TTC549 (cell line): ENCODE measurements around the gene CLIP3.
"Not testable (repeated sequence)": the region's sequence is repeated elsewhere in the genome, so short reads cannot be mapped to it uniquely, and the experiment has no call there.

ENCODE experiments used
- FAIRE-seq: peaks from 2 replicates; lab custom pipeline; 2012; peaks lifted over from hg19 to GRCh38; lab: Jason Lieb, UNC

The CLIP3 gene, protein sequence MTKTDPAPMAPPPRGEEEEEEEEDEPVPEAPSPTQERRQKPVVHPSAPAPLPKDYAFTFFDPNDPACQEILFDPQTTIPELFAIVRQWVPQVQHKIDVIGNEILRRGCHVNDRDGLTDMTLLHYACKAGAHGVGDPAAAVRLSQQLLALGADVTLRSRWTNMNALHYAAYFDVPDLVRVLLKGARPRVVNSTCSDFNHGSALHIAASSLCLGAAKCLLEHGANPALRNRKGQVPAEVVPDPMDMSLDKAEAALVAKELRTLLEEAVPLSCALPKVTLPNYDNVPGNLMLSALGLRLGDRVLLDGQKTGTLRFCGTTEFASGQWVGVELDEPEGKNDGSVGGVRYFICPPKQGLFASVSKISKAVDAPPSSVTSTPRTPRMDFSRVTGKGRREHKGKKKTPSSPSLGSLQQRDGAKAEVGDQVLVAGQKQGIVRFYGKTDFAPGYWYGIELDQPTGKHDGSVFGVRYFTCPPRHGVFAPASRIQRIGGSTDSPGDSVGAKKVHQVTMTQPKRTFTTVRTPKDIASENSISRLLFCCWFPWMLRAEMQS

DNA sequence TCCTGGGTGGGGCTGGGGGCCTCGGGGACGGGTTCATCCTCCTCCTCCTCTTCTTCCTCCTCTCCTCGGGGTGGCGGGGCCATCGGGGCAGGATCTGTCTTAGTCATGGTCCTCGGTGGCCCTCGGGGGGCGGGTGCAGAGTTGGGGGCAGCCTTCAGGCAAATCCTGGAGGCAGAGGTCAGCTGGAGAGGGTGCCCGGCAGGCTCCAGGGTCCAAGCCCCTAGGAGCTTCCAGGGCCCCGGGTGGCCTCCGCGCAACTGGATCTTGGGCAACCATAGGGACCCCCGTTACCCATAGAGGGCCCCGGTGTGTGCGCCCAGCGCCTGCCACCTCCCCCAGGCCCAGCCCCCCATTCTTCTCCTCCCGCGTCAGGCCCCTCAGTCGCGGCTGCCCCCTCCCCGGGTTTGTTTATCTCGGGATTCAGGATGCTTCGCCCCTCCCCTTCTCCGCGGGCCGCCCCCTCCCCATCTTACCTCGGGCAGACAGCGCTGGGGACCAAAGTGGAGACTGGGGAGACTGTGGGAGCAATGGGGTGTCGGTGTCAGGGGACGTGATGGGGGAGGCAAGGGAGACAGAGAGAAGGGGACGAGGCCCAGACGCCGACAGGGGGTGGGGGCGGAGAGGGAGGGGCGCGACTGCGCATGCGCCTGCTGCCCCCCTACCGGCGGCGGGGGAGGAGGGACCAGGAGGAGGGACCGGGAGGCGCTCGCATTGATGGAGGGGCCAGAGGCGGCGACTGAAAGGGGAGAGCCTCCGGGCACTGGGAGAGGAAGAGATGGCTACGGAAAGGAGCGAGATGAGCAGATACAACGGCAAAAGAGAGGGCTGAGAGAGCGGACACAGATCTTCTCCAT lies at the start of gene CLIP3:
TSS of gene CLIP3 (minus strand) at position 623 of the 854 bp plus-strand sequence. CDS start at position 107, 516 bp downstream.
- FAIRE-seq, result no peak

DNA sequence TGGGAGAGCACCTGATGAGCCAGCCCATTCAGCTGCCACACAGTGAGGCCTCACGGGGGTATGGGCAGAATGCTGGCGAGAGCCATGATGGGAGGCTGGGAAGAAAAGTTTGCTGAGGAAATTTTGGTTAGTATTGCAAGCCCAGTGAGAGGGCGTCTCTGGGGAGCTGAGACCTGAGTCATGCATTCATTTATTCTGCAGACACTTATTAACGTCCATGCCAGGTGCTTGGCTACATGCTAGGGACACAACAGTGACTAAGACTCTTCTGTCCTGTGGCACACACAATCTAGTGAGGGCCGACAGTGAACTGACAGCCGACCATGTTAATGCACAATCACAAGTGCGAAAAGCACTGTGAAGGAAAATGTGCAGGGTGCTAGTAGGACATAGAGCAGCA lies 49.2 kb upstream of the CLIP3 start:
- FAIRE-seq, result no peak

DNA sequence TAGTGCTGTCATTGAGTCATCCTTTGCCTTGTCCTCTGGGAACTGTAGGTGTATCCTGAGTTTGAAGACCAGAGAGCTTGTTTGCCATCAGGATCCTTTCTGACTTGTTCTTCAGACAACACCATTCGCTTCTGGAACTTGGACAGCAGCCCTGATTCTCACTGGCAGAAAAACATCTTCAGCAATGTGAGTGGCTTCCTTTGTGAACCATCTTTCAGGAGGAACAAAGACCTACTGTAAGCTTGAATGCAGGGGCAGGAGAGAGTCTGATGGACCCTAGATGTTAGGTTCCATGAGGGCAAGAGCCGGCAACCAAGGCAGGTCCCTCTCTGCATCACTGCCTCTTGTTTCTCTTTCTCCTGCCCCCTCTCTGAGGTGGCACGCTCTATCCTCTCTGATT lies 48.7 kb upstream of the CLIP3 start:
- FAIRE-seq, result no peak

DNA sequence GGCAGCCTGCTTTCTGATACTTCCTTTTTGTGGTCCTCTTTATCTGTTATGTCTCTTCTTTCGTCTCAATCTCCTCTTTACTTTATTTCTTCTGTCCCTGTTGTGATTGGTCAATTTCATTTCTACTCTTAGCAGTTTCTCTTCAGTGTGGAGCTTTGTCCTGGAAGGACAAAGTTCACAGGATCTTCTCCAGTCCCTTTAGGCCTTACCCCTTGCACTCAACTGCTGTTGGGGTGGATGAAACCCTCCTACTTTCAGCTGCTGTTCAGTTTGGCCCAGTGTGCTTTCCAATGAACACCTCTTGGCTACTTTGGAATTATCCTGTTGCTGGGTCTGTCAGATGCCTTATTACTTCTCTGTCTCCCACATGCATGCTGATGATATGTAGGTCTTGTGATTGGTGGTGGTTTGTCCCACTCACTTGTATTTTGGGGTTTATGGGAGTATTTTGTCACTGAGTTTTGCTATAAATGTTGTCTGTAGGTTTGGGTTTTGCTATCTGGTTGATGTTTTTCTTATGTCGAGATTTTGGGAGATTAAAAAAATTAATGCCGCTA lies 46.8 kb upstream of the CLIP3 start:
- FAIRE-seq, result no peak

DNA sequence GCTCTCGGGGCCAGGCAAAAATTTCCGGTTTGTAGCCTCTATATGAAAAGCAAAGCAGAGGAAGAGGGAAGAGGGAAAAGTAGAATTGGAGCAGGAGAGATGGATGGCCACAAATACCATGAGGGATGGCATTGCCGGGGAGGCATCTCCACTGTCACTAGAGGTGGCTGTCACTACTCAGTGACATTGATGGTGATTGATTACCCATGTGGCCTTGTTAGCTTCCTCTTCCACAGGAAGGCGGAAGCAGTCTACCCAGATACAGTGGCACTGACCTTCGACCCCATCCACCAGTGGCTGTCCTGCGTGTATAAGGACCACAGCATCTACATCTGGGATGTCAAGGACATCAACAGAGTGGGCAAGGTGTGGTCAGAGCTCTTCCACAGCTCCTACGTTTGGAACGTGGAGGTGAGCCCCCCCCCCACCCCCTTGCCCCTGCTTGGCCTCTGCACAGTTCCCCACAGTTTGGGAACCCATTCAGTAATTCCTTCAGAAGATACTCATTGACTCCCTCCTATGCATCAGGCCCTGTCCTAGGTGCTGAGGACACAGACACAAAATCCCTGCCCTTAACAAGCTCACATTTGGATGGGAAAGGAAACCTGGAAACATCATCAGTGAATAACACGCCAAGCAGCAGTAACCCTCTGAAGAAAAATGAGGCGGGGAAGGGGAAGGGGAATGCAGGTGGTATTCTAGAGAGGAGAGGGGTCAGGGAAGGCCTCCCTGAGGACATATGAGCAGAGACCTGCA lies 40.6 kb upstream of the CLIP3 start:
- no peak for FAIRE-seq

DNA sequence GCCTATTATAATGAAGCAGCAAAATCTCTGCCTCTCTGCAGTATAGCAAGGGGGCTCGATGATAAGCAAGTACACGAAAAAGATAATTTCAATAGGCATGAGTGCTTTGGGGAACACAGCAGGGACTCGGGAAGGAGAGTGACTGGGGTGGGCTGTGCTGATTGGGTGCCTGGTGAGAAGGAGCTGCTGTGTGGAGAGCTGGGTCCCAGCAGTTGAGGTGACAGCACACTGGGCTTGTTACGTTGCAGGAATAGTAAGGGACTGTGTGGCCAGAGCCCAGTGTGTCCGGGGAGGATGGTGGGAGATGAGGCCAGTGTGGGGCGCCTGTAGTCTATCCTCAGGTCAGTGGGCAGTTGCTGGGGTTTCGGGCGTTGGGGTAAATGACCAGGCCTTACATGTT lies 39.4 kb upstream of the CLIP3 start:
- FAIRE-seq, result no peak

DNA sequence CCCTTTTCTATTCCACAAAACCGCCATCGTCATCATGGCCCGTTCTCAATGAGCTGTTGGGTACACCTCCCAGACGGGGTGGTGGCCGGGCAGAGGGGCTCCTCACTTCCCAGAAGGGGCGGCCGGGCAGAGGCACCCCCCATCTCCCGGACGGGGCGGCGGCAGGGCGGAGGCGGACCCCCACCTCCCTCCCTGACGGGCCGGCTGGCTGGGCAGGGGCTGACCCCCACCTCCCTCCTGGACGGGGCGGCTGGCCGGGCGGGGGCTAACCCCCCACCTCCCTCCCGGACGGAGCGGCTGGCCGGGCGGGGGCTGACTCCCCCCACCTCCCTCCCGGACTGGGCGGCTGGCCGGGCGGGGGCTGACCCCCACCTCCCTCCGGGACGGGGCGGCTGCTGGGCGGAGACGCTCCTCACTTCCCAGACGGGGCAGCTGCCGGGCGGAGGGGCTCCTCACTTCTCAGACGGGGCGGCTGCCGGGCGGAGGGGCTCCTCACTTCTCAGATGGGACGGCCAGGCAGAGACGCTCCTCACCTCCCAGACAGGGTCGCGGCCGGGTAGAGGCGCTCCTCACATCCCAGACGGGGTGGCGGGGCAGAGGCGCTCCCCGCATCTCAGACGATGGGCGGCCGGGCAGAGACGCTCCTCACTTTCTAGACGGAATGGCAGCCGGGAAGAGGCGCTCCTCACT lies 36.3 kb upstream of the CLIP3 start:
- not testable (repeated sequence) for FAIRE-seq

DNA sequence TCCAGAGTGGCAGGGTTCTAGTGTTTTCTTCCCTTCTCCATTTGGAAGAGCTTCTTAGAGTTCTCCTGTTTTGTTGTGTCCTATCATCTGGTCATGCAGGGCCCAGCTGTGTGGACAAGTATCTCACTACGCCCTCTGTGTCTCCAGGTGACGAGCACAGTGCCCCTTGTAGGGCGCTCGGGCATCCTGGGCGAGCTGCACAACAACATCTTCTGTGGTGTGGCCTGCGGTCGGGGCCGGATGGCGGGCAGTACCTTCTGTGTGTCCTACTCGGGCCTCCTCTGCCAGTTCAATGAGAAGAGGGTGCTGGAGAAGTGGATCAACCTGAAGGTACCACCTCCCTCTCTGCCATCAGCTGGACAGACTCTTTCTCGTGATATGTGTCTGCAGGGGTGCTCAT lies 35.0 kb upstream of the CLIP3 start:
- FAIRE-seq, result no peak

DNA sequence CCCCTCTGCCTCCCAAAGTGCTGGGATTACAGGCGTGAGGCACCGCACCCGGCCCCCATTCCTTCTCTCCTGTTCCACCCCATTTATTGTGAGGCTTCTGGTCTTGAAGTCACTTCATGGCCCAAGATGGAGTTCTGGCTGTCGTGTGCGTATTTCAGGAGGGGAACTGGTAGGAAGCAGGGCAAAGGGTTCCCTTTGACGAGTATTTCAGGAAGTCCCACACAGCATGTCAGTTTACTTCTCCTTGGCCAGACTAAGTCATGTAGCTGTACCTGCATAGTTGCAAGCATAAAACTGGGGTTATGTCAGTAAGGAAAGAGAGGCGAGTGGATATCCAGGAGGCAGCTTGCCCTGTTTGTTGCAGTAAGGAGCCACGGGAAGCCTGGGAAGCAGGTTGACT lies 32.2 kb upstream of the CLIP3 start:
- no peak for FAIRE-seq

DNA sequence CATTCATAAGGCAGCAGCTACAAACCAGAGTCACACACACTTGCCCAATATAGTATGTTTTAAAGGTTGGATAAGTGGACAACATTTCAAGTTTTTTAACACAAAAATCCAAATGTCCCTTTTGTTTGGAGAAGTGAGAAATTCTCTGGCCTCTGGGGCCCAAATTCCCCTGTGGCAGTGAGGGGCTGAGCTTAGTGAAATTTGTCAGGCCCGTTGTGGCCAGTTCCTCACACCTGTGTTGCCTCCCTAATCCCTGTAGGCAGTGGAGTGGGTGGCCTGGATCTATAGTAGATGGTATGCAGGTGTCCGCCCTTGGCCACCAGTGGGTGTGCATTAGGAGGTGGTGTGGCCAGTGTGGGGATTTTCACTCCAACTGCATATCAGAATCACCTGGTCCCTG lies 28.7 kb upstream of the CLIP3 start:
- FAIRE-seq, result no peak

DNA sequence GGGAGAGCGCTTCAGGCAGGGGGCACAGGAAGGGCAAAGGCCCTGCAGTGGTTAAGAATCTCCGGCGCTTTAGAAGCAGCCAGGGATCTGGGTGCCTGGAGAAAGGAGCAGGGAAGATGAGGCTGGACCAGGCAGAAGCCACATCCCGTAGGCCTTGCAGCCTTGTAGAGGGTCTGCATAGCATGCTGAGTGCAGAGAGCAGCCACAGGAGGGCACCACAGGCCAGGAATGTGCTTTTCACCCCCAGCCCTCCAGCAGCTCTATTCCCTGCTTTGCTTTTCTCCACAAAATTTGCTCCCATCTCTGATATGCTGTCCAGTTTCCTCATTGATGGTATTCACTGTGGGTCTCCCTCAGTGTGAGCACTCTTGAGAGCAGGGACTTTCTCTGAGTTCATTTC lies 27.8 kb upstream of the CLIP3 start:
- no peak for FAIRE-seq

DNA sequence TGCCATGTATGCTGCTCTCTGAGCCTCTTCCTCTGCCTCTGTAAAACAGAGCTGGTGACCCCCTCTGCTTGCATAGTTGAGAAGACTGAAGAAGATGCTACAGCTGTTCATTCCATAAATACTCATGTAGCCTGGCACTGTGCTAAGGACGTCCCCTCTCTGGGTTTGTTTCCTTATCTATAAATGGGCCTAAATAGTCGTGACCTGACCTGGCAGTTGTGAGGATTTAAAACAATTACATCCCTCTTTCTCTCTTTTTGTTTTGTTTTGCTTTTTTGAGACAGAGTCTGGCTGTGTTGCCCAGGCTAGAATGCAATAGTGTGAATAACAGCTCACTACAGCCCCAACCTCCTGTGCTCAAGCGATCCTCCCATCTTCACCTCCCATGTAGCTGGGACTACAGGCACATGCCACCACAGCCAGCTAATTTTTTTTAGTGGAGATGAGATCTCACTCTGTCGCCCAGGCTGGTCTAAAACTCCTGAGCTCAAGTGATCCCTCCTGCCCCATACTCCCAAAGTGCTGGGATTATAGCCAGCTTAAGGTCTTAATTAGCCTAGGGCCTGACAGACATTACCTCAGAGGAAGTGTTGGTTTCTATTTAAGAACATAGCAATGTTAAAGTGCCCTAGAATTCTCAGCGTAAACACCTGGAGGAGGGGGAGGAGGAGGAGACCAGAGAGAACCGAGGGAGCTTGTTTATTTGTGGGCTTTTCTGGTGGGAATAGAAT lies 26.7 kb upstream of the CLIP3 start:
- no peak for FAIRE-seq

DNA sequence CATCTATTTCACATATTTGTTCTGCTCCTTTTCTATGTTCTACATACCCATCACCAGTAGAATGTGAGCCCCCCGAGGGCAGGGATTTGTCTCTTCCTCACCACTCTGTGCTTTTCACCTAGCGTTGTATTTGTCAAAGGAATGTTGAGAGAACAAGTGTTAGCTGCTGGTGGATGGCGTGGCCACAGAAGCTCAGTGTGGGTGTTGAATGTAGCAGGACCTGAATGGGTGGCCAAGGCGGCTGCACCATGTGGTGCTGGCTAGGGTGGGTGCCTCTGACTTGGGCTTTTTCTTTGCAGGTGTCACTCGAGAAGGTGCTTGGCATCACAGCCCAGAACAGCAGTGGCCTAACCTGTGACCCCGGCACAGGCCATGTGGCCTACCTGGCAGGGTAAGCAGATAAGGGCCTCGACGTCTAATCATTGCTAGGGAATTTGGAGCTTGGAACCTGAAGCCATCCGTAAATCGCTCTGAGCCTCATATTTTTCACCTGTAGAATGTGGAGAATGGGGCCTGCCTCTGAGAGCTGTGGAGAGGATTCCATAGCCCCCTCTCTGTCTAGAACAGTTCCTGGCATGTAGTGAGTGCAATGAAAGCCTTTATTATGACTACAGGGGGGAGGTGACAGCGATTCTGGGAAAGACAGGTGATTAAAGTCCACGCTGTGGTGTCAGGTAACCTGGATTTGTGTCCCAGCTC lies 26.0 kb upstream of the CLIP3 start:
- no peak for FAIRE-seq

DNA sequence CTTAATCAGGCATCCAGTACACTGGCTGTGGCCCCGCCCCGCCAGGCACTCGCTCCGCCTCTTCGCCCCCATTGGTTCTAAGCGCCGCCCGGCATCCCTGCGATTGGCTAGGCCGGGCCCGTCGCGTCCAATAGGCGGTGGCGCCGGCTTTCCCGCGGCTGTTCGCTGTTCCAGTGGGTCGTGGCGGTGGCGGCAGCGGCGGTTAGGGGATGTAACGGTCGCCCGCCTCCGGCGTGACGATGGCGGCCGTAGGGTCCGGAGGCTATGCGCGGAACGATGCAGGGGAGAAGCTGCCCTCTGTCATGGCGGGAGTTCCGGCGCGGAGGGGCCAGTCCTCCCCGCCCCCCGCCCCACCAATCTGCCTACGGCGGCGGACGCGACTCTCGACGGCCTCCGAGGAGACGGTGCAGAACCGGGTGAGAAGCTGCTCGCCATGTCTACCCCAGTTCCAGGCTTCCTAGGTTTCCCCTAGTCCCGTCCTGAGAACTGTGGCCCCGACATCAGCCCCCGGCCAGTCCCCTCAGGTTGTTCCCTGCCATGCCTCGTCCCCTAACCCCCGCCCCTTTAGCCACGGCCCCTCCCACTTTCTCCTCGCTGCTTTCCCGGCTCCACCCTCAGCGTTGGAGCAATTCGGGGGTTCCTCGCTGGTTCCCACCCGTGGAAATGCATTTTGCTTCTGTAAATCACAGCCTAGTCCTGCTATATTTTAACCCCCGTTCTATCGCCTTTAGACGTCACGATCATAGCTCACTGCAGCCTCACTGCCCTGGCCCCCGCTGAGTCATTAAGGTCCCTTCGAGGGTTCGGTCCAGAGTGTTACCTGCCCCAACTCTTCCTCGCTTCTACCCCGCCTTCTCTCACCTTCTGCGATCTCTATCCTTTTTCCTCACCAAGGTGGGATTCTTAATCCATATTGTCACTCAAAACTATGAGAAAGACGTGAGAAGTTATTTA lies 22.3 kb upstream of the CLIP3 start, which contains the start of gene WDR62:
TSS of gene WDR62 (plus strand) at position 165 of the 954 bp plus-strand sequence. CDS start at position 240, 75 bp downstream.
- FAIRE-seq, result no peak

DNA sequence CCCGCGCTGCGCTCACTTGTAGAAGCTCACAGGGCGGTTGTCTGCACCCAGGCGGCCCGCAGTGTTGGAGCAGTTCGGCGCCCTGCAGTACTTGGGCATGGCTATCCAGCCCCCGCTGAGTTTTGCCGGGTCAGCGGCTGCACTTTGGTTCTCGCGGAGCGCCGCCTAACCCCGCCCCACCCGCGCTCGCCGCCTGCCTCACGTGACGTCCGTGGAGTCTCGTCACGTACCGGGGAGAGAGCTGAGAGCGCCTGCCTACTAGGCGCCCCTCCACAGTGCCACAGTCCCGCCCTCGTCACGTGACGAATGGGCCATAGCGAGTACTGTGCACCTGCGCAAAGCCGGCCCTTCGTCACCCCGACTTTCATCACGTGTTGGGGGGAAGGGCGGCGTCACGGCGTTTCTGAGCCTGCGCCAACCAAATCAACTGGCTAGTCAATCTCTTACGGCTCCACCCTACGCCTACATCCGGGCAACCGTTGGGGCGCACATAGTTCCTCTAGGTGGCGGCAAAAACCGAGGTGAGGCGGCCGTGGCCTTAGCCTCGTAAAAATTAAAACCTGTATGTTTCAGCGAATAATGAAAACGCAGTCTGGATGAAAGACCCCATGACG lies 21.6 kb upstream of the CLIP3 start, which contains the start of gene THAP8:
TSS of gene THAP8 (minus strand) at position 167 of the 614 bp plus-strand sequence. CDS start at position 99, 68 bp downstream.
- peak; percentile 87 for FAIRE-seq

DNA sequence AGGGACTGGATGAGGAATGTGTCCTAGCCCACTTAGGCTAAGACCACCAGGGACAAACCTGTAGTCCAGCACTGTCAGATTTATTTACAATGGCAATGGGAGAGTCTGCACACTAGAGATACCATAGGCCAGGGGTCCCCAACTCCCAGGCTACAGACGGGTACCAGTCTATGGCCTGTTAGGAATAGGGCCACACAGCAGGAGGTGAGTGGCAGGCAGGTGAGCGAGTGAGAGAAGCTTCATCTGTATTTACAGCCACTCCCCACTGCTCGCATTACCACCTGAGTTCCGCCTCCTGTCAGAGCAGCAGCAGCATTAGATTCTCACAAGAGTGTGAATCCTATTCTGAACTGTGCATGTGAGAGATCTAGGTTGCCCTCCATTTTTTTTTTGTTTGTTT lies 19.0 kb upstream of the CLIP3 start:
- no peak for FAIRE-seq

DNA sequence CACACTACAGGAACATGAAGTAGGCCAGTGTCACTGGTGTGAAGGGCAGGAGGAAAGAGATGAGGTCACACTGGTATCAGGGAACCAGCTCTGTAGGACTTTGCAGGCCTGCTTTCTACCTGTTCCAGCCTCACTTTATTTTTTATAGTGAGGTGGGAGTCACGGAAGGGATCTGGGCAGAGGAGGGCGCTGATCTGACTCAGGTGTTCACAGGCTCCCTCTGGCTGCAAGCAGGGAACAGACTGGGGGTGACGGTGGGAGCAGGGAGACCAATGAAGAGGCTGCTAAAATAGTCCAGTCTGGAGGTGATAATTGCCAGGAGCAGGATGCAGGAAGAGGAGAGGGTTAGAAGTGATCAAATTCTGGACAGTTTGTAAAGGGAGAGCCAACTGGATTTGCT lies 18.6 kb upstream of the CLIP3 start:
- no peak for FAIRE-seq

DNA sequence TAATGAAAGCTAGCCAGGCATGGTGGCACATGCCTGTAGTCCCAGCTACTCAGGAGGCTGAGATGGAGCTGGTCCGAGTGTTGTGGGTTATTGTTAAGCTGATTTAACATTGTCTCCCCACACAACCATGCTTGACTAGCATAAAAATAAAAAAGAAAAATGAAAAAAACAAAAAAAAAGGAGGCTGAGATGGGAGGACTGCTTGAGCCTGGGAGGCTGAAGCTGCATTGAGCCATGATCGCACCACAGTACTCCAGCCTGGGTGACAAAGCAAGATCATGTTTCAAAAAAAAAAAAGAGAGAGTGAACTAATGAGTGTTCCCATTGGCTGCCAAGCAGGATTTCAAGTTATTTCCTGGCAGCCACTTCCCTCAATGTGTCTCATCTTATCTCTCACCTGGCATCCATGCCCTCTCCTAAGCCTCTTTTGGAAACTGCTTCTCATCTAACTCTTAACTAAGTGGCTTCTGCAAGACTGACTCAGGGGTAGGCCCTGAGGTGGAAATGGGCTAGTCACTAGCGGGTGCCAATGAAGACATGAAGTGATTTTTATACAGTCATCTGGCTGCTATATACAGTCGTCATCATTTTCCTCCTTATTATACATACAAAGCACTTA lies 16.5 kb upstream of the CLIP3 start:
- FAIRE-seq, result no peak
